Brain microvascular endothelial cell (primary cell): ENCODE measurements around the gene TOP2B.

ENCODE experiments used
- DNase-seq: peaks from one replicate; pipeline ENCODE4 v3.0.0-alpha.2; 2020
- H3K27ac ChIP-seq: fragments of 250-450 bp; sonication (Bioruptor Pico); 2 replicates; pipeline ENCODE4 v1.5.1; 2020; ENCODE audit warnings: mild to moderate bottlenecking, moderate library complexity
- H3K27me3 ChIP-seq: fragments of 250-450 bp; sonication (Bioruptor Pico); replicated peaks from 2 replicates; pipeline ENCODE4 v1.5.1; 2020; ENCODE audit warnings: mild to moderate bottlenecking
- H3K36me3 ChIP-seq: fragments of 250-450 bp; sonication (Bioruptor Pico); replicated peaks from 2 replicates; pipeline ENCODE4 v1.5.1; 2020; ENCODE audit warnings: mild to moderate bottlenecking
- H3K4me3 ChIP-seq: 2 replicates; pipeline ENCODE4 v1.5.1; 2011; ENCODE audit warnings: low read depth, mild to moderate bottlenecking, control low read depth, low read length, moderate library complexity
- CTCF ChIP-seq: IDR thresholded peaks from 2 replicates; pipeline ENCODE4 v1.5.1; 2011; ENCODE audit warnings: low read depth, mild to moderate bottlenecking, moderate library complexity, low read length, control low read depth, inconsistent platforms; ENCODE audit errors: missing control alignments
- in situ Hi-C: cut with HindIII; loops from 2 replicates; pipeline ENCODE4 v1.10.0; 2017; ENCODE audit warnings: low sequenced_read_pairs, low pct_ligation_motif_present

TOP2B gene

DNA sequence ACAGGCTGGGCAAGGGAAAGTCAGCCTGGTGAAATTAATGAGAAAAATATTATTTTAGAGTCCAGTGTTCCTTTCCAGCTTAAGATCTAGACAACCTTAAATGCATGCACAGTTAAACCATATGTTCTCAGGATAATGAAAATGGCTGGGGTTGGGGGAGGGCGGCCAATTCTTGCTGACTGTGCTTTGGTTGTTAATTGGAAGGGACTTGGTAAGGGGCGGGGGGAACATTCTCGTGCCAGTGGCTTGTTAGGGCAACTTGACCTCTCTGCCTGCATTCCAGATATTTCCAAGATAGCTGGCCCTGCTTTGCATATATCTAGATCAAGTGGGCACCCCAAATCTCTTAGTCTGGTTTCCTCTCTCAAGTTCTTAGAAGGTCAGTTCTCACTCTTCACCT lies 112.5 kb downstream of the TOP2B start:
- no peaks in the 10 kb centered on the region for H3K27me3 ChIP-seq
- H3K4me3 ChIP-seq, result no peak overlapping the region
- H3K36me3 ChIP-seq, result no peaks in the 10 kb centered on the region
- no peak for DNase-seq
- no peak for TF ChIP-seq CTCF
- no peak overlapping the region for H3K27ac ChIP-seq
- in situ Hi-C loops, result no loop called here

DNA sequence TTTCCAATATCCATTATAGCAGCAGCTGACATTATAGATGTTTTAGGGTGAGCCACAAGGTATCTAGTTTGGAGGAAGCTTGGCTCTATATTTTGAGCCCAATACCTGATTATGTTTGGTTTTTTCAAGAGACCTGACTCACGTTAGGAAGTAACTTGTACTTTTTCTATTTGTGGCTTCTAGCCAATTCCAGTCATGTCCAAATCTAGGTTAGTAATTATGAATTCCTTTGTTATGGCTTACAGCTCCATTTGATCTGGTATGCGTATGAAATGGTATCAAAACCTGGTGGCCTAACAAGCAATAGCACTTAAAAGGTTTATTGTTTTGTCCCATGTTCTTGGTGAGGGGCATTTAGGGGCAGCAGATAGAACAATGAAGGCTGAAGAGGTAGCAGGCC lies 115.9 kb downstream of the TOP2B start:
- TF ChIP-seq CTCF, result no peak
- in situ Hi-C loops, result no loop called here
- no peak for DNase-seq
- no peaks in the 10 kb centered on the region for H3K27me3 ChIP-seq
- H3K27ac ChIP-seq, result no peak overlapping the region
- no peak overlapping the region for H3K4me3 ChIP-seq
- H3K36me3 ChIP-seq, result no peaks in the 10 kb centered on the region

- H3K36me3 ChIP-seq, result no peaks in the 10 kb centered on the region
- DNase-seq, result no peak
- in situ Hi-C loops, result no loop called here
- no peak overlapping the region for H3K27ac ChIP-seq
- H3K27me3 ChIP-seq, result no peaks in the 10 kb centered on the region
- no peak overlapping the region for H3K4me3 ChIP-seq
- no peak for TF ChIP-seq CTCF
These were observed 116.6 kb downstream of the TOP2B start for GRCh38 chr3:25547943-25548674.
